HG03066 (cell line): ENCODE results near the gene INPP5D.
"Not testable (repeated sequence)": the region's sequence is repeated elsewhere in the genome, so short reads cannot be mapped to it uniquely, and the experiment has no call there.

ENCODE experiments used
- ATAC-seq: cut with Tn5 transposase; IDR thresholded peaks from one replicate; pipeline ENCODE4 v1.9.1; 2021; ENCODE audit warnings: low read depth; ENCODE audit not compliant: unreplicated experiment

INPP5D gene

DNA sequence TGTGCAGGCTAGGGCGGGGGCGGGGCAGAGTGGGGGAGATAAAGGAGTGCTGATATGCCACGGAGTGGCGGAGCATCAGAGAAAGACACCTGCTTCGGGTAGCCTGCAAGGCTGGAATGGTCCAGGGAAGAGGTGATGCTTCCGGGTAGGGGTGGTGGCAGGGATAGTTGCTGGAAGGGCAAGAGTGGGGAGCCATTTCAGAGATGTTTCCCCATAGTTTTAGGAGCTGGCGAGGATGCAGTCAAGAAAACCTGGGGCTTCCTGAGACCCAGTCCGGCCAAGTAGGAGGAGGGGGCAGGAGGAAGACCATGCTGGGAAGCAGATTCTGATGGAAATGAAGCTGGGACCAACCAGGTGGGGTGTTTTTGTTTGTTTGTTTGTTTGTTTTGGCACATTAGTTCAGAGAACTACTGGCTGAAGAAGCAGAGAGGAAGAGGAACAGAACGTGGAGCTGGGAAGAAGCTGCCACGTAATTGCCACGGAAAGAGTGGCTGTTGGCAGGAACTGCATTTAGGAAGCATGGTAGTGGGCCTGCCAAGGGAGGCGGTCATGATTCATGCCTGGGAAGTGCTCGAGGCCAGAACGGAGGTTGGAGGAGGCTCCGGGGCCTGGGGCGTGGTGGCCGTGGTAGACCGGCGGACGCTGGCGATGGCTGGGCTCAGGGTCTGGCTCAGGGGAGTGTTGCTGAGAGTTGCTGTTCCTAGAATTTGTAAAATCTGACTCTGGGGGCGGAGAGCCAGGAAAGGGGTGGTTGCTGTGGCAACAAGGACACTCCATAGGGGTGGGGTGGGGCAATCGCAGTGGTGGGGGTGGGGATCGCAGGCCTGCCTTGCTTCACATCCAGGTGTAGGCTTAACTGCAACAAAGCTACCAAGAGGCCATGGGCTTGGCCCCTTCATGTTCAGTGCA lies 8.6 kb upstream of the INPP5D start:
- ATAC-seq = no peak

DNA sequence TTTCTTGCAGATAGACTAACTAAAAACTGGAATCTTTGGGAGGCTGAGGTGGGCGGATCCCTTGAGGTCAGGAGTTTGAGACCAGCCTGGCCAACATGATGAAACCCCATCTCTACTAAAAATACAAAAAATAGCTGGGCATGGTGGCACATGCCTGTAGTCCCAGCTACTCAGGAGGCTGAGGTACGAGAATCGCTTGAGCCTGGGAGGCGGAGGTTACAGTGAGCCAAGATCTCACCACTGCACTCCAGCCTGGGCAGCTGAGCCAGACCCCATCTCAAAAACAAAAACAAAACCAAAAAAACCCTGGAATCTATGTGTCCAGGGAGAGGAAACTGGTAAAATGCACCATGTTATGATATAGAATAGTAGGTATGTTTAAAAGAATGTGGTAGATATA lies 7.6 kb upstream of the INPP5D start:
- ATAC-seq = not testable (repeated sequence)

DNA sequence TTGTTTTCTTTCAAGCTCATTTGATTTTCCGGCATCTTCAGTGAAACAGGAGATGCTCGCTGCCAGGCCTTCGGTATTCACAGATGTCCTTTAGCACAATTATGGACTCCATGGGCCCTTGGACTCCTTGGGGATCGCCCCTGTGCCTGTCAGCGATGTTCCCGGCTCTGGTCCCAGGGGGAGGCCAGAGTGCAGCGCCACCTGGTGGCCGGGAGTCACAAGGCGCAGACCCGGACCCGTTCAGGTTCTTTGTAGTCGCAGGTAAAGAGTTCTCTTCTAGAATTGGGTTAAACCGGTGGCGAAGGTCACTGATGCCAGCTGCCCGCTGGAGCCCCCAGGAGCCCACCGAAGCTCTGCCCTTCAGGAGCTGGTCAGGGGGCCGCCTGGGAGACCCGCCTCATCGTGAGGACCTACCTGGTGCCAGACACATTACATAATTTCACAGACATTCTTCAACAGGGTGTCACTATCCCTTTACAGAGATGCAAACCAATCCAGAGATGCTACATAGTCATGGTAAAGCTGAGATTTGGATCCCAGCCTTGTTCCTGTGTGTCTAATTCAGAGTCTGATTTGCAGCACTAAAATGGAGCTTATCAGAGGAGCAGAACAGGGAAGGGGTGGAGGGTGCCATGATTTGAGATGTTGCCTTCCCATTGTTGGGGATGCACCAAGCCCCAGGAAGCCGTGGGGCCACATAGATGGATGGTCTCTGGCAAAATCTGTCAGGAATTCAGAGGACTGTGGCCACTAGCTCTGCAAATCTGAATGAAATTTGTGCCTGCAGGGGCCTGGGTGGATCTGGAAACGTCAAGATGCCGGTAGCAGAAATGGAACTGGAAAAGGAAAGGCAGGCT lies 6.0 kb upstream of the INPP5D start:
- no peak for ATAC-seq

- no peak for ATAC-seq
Observed at GRCh38 chr2:233055362-233055761, 4.8 kb upstream of the INPP5D start.

GRCh38 chr2:233056961-233057605 lies 3.1 kb upstream of the INPP5D start:
- no peak for ATAC-seq

DNA sequence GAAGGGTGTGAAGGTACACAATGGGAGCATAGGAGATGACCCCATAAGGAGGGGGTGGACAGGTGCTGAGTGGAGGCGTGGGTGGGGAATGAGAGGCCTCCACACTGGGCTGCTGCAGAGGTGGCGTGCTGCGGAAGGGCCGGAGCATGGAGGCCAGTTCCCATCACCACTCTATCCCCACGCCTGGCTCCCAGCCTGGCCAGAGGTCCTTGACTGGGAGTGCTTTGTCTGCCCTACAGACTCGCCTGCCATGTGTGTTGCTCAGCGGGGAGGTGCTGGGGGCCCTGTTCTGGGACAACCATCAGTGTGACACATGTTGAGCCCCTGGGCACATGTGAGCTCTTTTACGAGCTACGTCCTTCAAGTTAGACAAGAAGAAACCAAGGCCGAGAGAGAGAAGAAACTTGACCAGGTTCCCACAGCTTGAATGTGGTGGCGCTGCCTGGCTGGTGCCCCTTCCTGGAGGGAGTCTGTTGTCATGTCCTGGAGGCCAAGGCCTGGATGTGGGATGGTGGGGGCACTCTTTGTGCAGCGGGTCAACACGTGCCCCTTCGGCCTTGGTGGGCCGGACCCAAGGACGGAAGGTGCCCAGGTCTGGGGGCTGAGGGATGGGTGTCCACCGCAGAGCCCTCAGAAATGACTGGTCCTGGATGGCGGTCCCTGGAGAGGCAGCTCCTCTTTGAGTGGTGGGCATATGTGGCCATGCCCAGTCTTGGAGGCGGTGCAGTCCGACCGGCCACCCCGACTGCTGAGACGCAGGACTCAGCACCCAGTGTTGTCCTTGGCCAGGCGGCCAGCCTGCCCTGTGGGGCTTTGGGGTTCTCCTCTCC lies 1.2 kb upstream of the INPP5D start:
- no peak for ATAC-seq

- ATAC-seq = no peak
Observed at GRCh38 chr2:233059547-233059796, 670 bp upstream of the INPP5D start.

DNA sequence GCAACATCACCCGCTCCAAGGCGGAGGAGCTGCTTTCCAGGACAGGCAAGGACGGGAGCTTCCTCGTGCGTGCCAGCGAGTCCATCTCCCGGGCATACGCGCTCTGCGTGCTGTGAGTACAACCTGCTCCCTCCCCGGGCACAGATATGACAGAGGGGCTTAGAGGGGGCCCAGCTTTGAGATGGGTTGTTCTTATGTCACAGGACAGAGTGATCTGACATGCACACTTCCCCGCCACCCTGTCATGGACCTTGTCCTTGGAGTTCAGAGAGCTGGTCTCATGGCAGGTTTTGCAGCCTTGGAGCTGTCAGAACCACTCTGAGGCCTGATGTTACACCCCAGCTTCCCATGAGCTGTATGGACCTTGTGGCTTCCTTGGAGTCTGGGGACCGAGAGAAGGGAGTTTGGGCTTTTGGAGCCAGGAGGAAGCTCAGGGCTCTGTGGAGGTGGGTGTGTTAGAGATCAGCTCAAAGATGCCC lies 398 bp downstream of the INPP5D start:
- no peak for ATAC-seq

- ATAC-seq = no peak
Observed at GRCh38 chr2:233060980-233061590, 943 bp downstream of the INPP5D start.

DNA sequence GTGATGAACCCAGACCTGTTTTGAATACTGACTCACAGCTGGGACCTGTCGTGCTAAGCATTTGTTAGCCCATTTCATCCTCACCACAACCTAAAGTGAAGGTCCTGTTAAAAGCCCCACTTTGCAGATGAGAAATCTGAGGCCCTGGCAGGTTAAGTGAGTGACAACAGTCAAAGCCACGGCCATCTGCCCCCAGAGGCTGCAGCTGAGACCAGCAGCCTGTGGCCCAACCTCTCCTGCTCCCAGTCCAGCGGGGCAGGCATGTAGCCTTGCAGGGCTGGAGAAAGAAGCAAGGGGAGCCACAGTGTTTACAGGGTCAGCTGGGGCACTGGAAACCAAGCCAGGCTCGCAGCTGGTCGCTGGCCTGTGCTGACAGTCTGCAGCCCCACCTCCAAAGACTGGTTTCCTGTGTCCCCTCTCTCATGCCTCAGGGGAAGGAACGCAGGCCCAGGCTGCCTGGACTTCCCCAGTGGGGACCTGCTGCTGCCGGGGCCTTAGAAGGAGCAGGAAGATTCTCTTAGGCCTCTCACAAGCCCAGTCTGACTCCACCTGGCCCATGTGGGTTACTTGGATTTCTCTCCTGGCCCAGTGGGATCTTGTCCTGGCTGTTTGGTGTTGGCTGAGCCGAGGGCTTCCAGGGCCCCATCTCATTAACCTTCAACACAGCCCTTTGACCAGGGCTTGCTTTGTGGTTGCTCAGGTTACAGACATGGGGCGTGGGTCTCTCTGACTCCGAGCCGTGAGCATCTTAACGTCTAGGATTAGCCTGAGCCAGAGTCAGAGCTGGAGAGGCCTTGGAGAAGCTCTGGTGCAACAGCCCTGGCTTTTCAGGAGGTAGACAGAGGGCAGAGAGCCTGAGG lies 1.7 kb downstream of the INPP5D start:
- no peak for ATAC-seq

DNA sequence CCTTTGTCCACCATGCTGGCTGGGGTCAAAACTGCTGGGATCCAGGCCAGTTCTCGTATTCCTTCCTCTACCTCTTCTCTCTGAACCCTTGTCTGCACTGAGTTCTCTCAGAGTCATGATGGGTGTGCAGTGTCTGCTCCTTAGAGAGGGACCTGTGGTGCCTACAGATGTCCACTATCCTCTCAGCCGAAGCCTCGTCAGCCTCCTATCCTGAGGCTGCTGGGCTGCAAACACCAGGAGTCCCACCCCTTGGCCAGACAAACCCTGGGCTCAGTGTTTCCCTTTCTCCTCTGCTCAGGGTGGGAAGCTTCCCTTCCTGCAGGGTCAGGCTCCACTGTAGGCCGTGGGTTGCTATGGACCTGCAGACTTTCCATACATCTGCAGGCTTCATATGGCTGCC lies 2.3 kb downstream of the INPP5D start:
- ATAC-seq = no peak

- no peak for ATAC-seq
Observed at GRCh38 chr2:233062946-233063268, 2.8 kb downstream of the INPP5D start.

DNA sequence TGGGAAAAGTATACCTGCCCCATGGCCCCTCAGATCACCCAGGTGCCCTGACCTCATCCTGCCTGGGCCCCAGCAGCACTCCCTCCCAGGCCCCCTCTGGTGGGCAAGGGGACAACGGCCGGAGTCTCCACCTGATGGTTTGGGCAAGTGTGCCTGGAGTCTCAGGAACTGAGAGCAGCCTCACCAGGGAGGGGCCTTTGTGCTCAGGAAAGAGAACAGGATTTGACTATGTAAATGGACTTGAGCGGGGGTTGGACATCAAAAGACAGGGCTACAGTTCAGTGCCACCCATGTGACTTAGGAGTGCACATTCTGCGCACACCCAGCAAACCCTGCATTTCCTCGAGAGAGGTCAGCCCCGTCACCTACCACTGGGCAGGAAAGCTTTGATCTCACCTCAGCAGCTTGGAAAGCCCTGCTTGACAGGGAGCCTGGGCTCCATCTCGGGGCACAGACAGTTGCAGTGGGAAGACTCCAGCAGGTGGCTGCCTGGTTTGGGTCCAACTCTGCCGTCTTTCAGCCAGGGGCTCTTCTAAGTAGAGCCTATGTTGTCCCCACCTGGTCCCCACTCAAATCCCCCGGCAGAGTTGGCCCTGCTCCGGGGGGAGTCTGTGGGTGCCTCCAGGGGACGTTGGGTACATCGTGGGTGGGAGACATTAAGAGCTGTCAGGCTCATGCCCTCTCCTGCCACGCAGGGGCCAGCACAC lies 3.3 kb downstream of the INPP5D start:
- peak; percentile 46 for ATAC-seq

- no peak for ATAC-seq
Observed at GRCh38 chr2:233063976-233064411, 3.9 kb downstream of the INPP5D start.

- no peak for ATAC-seq
Observed at GRCh38 chr2:233064530-233065199, 4.5 kb downstream of the INPP5D start.

- ATAC-seq = not testable (repeated sequence)
Observed at GRCh38 chr2:233065200-233065589, 5.1 kb downstream of the INPP5D start.

DNA sequence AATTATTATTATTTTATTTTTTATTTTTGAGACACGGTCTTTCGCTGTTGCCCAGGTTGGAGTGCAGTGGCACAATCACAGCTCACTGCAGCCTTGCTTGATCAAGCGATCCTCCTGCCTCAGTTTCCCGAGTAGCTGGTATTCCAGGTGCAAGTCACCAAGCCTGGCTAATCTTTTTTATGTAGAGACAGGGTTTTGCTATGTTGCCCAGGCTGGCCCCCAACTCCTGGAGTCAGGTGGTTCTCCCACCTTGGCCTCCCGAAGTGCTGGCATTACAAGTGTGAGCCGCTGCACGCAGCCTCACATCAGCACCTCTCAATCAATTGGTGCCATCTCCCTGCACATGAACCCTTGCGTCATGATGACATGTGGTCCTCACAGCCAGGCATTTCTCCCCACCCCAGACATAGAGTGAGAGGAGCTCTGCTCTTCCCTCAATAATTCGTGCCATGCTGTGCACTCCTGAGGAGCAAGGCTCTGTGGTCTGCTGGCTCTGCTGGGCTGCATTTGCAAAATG lies 5.9 kb downstream of the INPP5D start:
- no peak for ATAC-seq
